Lung (tissue), 12 donors: ENCODE data around the gene SCRN2. TPM values are rescaled to one million over a fixed set of nuclear protein-coding genes. Genes with fewer than 3 reads are reported as not detected.

Experiments
- ATAC-seq: fragments of 200-7000 bp; cut with Tn5 transposase; one replicate; pipeline ENCODE4 v1.9.1; 2020; ENCODE audit warnings: moderate number of reproducible peaks; ENCODE audit not compliant: insufficient read depth, low FRiP score
- DNase-seq, 3 donors: peaks; one replicate each; pipeline ENCODE4 v3.0.0-alpha.2; 2013 to 2017
- H3K27ac ChIP-seq, 2 donors: one replicate each; pipeline ENCODE4 v1.5.1; 2013; ENCODE audit warnings: mild to moderate bottlenecking in 2 of 2, moderate library complexity in 2 of 2, control low read depth in 1 of 2, inconsistent platforms in 1 of 2, low read depth in 1 of 2, low read length in 1 of 2
- H3K27me3 ChIP-seq, 3 donors: one replicate each; pipeline ENCODE4 v1.5.1; 2013; ENCODE audit warnings: low read length in 2 of 3; ENCODE audit not compliant: control insufficient read depth in 3 of 3, insufficient read depth in 3 of 3
- H3K36me3 ChIP-seq, 4 donors: one replicate each; pipeline ENCODE4 v1.5.1; 2013; ENCODE audit warnings: low read length in 4 of 4, mild to moderate bottlenecking in 1 of 4, moderate library complexity in 1 of 4; ENCODE audit not compliant: control insufficient read depth in 4 of 4, insufficient read depth in 4 of 4
- H3K4me1 ChIP-seq, 5 donors: one replicate each; pipeline ENCODE4 v1.5.1; 2013; ENCODE audit warnings: low read length in 5 of 5, mild to moderate bottlenecking in 2 of 5, moderate library complexity in 1 of 5; ENCODE audit not compliant: control insufficient read depth in 5 of 5, insufficient read depth in 5 of 5
- H3K4me3 ChIP-seq: one replicate; pipeline ENCODE4 v1.5.1; 2013; ENCODE audit warnings: mild to moderate bottlenecking, control low read depth, moderate library complexity
- H3K9ac ChIP-seq, 2 donors: one replicate each; pipeline ENCODE4 v1.5.1; 2013; ENCODE audit warnings: low read length in 2 of 2, control low read depth in 1 of 2; ENCODE audit not compliant: insufficient read depth in 1 of 2
- H3K9me3 ChIP-seq, 4 donors: one replicate each; pipeline ENCODE4 v1.5.1; 2013; ENCODE audit warnings: low read length in 3 of 4, mild to moderate bottlenecking in 1 of 4, moderate library complexity in 1 of 4; ENCODE audit not compliant: control insufficient read depth in 4 of 4, insufficient read depth in 3 of 4
- WGBS, 2 donors: extraction: QIAGEN DNeasy Blood & Tissue Kit; methylation state at CpG; one replicate each; pipeline ENCODE4 v1.1.7; 2013; 5-methylcytosine and 5-hydroxymethylcytosine counted together
- polyA plus RNA-seq, 2 donors: library from polyadenylated mRNA; stranded (reverse); fragments of 200-250 nt; gene quantifications; one replicate each; pipeline ENCODE4 v1.2.1, GENCODE V29; 2013
- total RNA-seq, 2 donors: library from RNA; depleted of rRNA in 1 of 2; stranded (reverse); fragments of >200 nt in 1 of 2; gene quantifications; one replicate each; pipeline ENCODE4 v1.2.1, GENCODE V29; 2014 to 2021
- TF ChIP-seq, protein P1 (sequence below): IDR thresholded peaks from 2 replicates; pipeline ENCODE4 v1.5.1; 2012; ENCODE audit warnings: mild to moderate bottlenecking; ENCODE audit errors: control extremely low read depth, extremely low read depth
- donor health status: control.
- donor health status: control.
- donor health status: Bipolar disorder and iron deficiency.
- donor health status: healthy.
- donor health status: DM: yes; HTN: yes; CAD: no.

SCRN2 gene
- total and polyA plus RNA-seq, 4 donors, result 22.8 to 61.7 (median 32.2) TPM

DNA sequence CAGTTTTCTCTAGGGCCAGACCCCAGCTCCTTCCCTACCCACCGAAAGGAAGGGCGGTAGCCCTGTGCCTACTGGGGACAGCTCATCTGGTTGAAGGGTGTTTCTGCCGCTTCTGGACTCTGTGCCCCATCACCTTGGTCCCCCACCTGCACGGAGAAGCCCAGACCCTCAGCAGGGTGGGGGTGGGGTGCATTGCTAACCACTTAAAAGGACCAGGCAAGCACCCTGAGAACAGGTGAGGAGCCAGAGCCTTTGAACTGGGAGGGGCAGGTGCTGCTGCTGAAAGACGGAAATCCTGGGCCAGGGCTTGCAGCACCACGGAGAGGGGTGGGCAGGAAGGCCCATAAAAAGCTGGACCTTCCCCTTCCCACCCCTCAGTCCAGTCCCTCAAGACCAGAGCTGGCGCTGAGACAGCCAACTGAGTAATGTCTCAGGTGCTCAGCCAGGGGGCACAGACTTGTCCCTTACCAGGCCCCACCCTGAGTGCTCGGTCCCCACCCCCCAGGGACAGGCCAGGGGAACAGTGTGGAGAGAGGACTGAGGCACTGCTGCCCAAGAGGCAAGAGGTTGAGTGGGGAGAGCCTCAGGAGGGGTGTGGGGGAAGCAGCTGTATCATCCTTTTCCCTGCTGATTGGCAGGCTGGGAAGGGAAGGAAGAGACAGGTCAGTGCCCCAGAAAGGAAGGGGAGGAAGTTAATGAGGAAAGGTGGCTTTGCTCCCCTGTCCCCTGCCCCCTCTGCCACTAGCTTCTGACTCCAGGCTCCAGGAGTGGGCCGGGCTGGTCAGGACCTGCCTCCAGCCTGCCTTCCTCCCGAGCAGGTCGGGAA is 44.0 kb upstream of the SCRN2 start:
- Histone ChIP-seq H3K27ac (peak overlapping the region in 1 of 2 donors; percentile 11), H3K9me3 (no peaks in the 10 kb centered on the region), H3K4me1 (peaks cover 0 to 34% (median 10%) of the 10 kb centered on the region in 5 donors), H3K9ac (no peak overlapping the region), H3K36me3 (no peaks in the 10 kb centered on the region), H3K4me3 (no peak overlapping the region), H3K27me3 (no peaks in the 10 kb centered on the region)
- WGBS, 2 donors, result 66 to 71% methylated on average over 11 of the region's 11 CpGs
- ATAC-seq (no peak), DNase-seq (no peak)
- TF ChIP-seq, protein P1, sequence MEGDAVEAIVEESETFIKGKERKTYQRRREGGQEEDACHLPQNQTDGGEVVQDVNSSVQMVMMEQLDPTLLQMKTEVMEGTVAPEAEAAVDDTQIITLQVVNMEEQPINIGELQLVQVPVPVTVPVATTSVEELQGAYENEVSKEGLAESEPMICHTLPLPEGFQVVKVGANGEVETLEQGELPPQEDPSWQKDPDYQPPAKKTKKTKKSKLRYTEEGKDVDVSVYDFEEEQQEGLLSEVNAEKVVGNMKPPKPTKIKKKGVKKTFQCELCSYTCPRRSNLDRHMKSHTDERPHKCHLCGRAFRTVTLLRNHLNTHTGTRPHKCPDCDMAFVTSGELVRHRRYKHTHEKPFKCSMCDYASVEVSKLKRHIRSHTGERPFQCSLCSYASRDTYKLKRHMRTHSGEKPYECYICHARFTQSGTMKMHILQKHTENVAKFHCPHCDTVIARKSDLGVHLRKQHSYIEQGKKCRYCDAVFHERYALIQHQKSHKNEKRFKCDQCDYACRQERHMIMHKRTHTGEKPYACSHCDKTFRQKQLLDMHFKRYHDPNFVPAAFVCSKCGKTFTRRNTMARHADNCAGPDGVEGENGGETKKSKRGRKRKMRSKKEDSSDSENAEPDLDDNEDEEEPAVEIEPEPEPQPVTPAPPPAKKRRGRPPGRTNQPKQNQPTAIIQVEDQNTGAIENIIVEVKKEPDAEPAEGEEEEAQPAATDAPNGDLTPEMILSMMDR, result no peak

DNA sequence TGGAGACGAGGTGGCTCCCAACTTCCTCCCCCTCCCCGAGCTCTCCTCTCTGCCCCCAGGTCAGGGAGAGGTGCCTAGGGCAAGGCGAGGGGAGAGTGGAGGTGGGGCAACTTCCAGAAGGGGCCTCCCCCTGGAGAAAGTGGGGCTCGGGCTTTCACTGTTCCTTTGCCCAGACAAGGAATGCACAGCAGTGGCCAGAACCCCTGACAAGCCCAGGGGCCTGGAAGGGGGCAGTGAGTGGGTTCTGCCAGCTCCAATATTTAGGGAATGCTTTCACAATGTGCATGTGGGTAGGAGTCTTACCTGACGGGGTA is 43.3 kb upstream of the SCRN2 start:
- WGBS, 2 donors, result 43 to 61% methylated on average over 5 of the region's 5 CpGs
- Histone ChIP-seq H3K27ac (no peak overlapping the region), H3K27me3 (no peaks in the 10 kb centered on the region), H3K9me3 (no peaks in the 10 kb centered on the region), H3K4me3 (no peak overlapping the region), H3K9ac (no peak overlapping the region), H3K36me3 (no peaks in the 10 kb centered on the region), H3K4me1 (peaks cover 0 to 34% (median 10%) of the 10 kb centered on the region in 5 donors)
- ATAC-seq (no peak), DNase-seq (no peak)
- TF ChIP-seq, protein P1, result no peak

DNA sequence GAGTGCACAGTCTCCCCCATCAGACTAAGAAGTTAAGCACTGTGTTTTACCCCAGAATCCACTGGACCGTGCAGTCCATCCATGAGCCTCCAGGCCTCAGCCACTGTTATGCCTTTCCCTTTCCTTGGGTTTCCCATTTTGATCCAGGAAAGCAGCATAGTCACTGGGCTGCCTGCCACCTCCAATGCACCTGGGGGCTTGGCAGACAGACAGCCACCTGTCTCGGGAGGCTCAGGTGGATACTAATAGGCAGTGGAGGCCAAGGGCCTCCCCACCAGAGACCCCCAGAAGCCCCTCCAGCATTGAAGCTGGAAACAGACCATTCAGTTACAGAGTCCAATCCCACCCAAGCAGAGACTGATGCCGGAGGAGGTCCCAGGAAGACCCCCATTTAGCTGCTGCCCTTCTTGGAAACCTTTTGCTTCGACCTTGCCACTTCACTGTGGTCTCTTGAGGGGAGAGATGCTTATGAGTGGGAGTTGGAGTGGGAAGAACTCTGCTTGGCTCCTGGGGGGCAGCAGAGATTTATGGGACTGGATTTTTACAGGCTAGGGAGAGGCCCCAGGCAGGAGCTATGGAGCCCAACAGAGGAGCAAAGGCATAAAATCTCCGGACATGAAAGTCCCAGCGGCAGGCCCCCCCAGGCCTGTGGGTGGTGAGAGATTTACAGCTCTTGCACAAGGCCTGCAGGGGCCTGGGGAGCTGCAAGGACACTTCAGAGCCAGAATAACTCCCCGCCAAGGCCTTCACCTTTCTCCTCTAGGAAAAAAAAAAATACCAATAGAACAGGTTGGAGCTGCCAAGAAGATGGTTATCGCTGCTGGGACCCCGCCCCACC is 42.7 kb upstream of the SCRN2 start:
- WGBS, 2 donors, result 71 to 82% methylated on average over 9 of the region's 9 CpGs
- H3K9me3 ChIP-seq, result no peaks in the 10 kb centered on the region
- no peaks in the 10 kb centered on the region for H3K27me3 ChIP-seq
- H3K4me3 ChIP-seq, result no peak overlapping the region
- H3K36me3 ChIP-seq, result no peaks in the 10 kb centered on the region
- no peak overlapping the region for H3K27ac ChIP-seq
- no peak for ATAC-seq
- H3K4me1 ChIP-seq, result peaks cover 0 to 38% (median 10%) of the 10 kb centered on the region in 5 donors
- TF ChIP-seq, protein P1, result no peak
- peak; percentile 55 to 83 (median 74) for DNase-seq
- no peak overlapping the region for H3K9ac ChIP-seq
